Testis (tissue), 2 donors: ENCODE data around the gene PAK3.

Experiments used
- CTCF ChIP-seq, 3 experiments: fragments of 450-650 bp in 2 of 3; fragments of 200-600 bp in 1 of 3; sonication (generic) in 1 of 3; IDR thresholded peaks; one replicate each; pipeline ENCODE4 v1.5.1; 2016 to 2019; ENCODE audit warnings: antibody characterized with exemption in 3 of 3, mild to moderate bottlenecking in 2 of 3, moderate library complexity in 1 of 3
- POLR2A ChIP-seq: fragments of 450-650 bp; IDR thresholded peaks from one replicate; pipeline ENCODE4 v1.6.1; 2017; ENCODE audit warnings: antibody characterized with exemption, mild to moderate bottlenecking, moderate library complexity

- TF ChIP-seq CTCF (IDR thresholded peaks at IDR 0.05) = no peak
- TF ChIP-seq POLR2A = no peak
These were observed 20.7 kb downstream of the PAK3 start for GRCh38 chrX:111116666-111117065.
